H1 (cell line): Measurements from ENCODE around the gene GGA3. TPM values are rescaled to one million over a fixed set of nuclear protein-coding genes. Genes with fewer than 3 reads are reported as not detected.

Source experiments
- BRCA1 ChIP-seq: IDR thresholded peaks from 2 replicates; pipeline ENCODE4 v1.6.1; 2012; ENCODE audit warnings: low read depth, low read length, improper control_type of control experiment
- CHD2 ChIP-seq: IDR thresholded peaks from 2 replicates; pipeline ENCODE4 v1.6.1; 2012; ENCODE audit warnings: low read length, improper control_type of control experiment
- EP300 ChIP-seq, 2 experiments: IDR thresholded peaks; 1 replicate in 1 of 2; 2 replicates in 1 of 2; pipeline ENCODE4 v1.6.1; 2011 to 2012; ENCODE audit warnings: low read depth in 2 of 2, low read length in 2 of 2, mild to moderate bottlenecking in 2 of 2, borderline replicate concordance in 1 of 2, inconsistent platforms in 1 of 2, moderate library complexity in 1 of 2
- HDAC2 ChIP-seq, 2 experiments: fragments of 300-600 bp in 1 of 2; sonication (generic) in 1 of 2; IDR thresholded peaks; 2 replicates each; pipeline ENCODE4 v1.6.1; 2011 to 2012; ENCODE audit warnings: low read depth in 2 of 2, low read length in 2 of 2, mild to moderate bottlenecking in 2 of 2, moderate library complexity in 2 of 2, borderline replicate concordance in 1 of 2, inconsistent platforms in 1 of 2
- KDM1A ChIP-seq: fragments of 200-600, 300-600 bp; sonication (generic); IDR thresholded peaks from 2 replicates; pipeline ENCODE4 v1.7.1; 2016; ENCODE audit warnings: mild to moderate bottlenecking, low read length, borderline replicate concordance
- RXRA ChIP-seq: IDR thresholded peaks from 2 replicates; pipeline ENCODE4 v1.6.1; 2011; ENCODE audit warnings: low read depth, mild to moderate bottlenecking, low read length, moderate library complexity; ENCODE audit not compliant: insufficient read depth
- SP2 ChIP-seq: IDR thresholded peaks from 2 replicates; pipeline ENCODE4 v1.6.1; 2012; ENCODE audit warnings: mild to moderate bottlenecking, low read length, inconsistent platforms
- TBP ChIP-seq: IDR thresholded peaks from 2 replicates; pipeline ENCODE4 v1.6.1; 2011; ENCODE audit warnings: low read depth, low read length, improper control_type of control experiment
- TEAD4 ChIP-seq: IDR thresholded peaks from 2 replicates; pipeline ENCODE4 v1.6.1; 2012; ENCODE audit warnings: low read depth, low read length, inconsistent platforms, mixed read lengths
- polyA plus RNA-seq, 7 experiments: library from polyadenylated mRNA; depleted of rRNA in 3 of 7; stranded (reverse) in 5 of 7; unstranded in 2 of 7; fragments of >200 nt in 5 of 7; fragments of 200-250 nt in 2 of 7; gene quantifications; 1 replicate in 5 of 7; 2 replicates in 1 of 7; 4 replicates in 1 of 7; pipeline versions ENCODE4 v1.2.1 to v1.2.3, GENCODE V29; 2011 to 2013; ENCODE audit warnings: missing spikeins in 2 of 7, mixed read lengths in 2 of 7
- total RNA-seq: library from RNA; stranded (reverse); fragmentation: NEBNext Ultra II Directional; extraction: Animal tissue kit (Norgen Biotek cat#: 25700); gene quantifications from 2 replicates; pipeline ENCODE4 v1.2.1, GENCODE V29; 2021
- TF ChIP-seq, protein P1 (sequence below): fragments of 300-600 bp; sonication (generic); IDR thresholded peaks from 2 replicates; pipeline ENCODE4 v1.7.1; 2012; ENCODE audit warnings: low read length, moderate library complexity, mild to moderate bottlenecking, inconsistent platforms; ENCODE audit not compliant: insufficient replicate concordance

The GGA3 gene
- total and polyA plus RNA-seq, 2 of the 8 experiments (the other 6 are each of a cell fraction or from before 2014, with no cell fraction given) = 40.6 to 60.0 TPM

DNA sequence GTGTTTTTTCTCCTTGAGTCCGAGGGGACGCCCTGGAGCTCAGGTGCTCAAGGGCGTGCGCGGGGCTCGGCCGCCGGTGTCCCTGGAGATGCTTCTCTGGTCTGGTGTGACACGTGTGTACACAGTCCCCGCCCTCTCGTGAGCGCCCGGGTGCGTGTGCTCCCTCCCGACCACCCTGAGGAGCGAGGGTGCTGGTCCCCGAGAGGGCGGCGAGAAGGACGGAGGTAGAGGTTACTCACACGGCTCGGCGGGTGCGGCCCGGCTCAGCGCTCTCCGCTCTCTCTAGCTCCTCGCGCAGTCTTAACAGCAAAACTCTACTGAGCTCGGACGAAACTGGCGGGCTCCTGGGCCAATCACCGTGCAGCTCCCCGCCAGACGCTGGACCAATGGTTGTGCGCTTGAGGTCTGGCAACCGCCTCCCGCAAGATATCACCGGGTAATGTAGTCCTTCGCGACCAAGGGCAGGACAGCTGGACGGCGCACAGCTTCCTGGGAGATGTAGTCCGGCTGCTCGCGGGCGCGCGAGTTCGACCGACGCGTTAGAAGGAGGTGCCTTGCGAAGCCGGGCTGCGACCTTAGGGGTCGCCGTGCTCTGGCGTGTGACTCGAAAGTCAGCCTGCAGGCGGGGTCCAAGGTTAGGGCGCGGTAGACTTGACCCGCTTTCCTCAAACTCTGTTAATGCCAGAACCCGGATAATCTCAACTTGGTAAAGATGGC lies 27.9 kb upstream of the GGA3 start, which contains the start of gene SLC25A19 (continued):
- TF ChIP-seq, protein P1, sequence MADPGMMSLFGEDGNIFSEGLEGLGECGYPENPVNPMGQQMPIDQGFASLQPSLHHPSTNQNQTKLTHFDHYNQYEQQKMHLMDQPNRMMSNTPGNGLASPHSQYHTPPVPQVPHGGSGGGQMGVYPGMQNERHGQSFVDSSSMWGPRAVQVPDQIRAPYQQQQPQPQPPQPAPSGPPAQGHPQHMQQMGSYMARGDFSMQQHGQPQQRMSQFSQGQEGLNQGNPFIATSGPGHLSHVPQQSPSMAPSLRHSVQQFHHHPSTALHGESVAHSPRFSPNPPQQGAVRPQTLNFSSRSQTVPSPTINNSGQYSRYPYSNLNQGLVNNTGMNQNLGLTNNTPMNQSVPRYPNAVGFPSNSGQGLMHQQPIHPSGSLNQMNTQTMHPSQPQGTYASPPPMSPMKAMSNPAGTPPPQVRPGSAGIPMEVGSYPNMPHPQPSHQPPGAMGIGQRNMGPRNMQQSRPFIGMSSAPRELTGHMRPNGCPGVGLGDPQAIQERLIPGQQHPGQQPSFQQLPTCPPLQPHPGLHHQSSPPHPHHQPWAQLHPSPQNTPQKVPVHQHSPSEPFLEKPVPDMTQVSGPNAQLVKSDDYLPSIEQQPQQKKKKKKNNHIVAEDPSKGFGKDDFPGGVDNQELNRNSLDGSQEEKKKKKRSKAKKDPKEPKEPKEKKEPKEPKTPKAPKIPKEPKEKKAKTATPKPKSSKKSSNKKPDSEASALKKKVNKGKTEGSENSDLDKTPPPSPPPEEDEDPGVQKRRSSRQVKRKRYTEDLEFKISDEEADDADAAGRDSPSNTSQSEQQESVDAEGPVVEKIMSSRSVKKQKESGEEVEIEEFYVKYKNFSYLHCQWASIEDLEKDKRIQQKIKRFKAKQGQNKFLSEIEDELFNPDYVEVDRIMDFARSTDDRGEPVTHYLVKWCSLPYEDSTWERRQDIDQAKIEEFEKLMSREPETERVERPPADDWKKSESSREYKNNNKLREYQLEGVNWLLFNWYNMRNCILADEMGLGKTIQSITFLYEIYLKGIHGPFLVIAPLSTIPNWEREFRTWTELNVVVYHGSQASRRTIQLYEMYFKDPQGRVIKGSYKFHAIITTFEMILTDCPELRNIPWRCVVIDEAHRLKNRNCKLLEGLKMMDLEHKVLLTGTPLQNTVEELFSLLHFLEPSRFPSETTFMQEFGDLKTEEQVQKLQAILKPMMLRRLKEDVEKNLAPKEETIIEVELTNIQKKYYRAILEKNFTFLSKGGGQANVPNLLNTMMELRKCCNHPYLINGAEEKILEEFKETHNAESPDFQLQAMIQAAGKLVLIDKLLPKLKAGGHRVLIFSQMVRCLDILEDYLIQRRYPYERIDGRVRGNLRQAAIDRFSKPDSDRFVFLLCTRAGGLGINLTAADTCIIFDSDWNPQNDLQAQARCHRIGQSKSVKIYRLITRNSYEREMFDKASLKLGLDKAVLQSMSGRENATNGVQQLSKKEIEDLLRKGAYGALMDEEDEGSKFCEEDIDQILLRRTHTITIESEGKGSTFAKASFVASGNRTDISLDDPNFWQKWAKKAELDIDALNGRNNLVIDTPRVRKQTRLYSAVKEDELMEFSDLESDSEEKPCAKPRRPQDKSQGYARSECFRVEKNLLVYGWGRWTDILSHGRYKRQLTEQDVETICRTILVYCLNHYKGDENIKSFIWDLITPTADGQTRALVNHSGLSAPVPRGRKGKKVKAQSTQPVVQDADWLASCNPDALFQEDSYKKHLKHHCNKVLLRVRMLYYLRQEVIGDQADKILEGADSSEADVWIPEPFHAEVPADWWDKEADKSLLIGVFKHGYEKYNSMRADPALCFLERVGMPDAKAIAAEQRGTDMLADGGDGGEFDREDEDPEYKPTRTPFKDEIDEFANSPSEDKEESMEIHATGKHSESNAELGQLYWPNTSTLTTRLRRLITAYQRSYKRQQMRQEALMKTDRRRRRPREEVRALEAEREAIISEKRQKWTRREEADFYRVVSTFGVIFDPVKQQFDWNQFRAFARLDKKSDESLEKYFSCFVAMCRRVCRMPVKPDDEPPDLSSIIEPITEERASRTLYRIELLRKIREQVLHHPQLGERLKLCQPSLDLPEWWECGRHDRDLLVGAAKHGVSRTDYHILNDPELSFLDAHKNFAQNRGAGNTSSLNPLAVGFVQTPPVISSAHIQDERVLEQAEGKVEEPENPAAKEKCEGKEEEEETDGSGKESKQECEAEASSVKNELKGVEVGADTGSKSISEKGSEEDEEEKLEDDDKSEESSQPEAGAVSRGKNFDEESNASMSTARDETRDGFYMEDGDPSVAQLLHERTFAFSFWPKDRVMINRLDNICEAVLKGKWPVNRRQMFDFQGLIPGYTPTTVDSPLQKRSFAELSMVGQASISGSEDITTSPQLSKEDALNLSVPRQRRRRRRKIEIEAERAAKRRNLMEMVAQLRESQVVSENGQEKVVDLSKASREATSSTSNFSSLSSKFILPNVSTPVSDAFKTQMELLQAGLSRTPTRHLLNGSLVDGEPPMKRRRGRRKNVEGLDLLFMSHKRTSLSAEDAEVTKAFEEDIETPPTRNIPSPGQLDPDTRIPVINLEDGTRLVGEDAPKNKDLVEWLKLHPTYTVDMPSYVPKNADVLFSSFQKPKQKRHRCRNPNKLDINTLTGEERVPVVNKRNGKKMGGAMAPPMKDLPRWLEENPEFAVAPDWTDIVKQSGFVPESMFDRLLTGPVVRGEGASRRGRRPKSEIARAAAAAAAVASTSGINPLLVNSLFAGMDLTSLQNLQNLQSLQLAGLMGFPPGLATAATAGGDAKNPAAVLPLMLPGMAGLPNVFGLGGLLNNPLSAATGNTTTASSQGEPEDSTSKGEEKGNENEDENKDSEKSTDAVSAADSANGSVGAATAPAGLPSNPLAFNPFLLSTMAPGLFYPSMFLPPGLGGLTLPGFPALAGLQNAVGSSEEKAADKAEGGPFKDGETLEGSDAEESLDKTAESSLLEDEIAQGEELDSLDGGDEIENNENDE = no peak
- TF ChIP-seq TEAD4 (0 out of 2 replicates have a peak, but pooled peaks have one; percentile 28), SP2 (peak; percentile 75), KDM1A (no peak), RXRA (no peak), HDAC2 (IDR thresholded peaks at IDR 0.05; ENCODE audit: borderline replicate concordance in 1 of 2, low read depth in 2 of 2, low read length in 2 of 2) (no peak), EP300 (IDR thresholded peaks at IDR 0.05; ENCODE audit: borderline replicate concordance in 1 of 2, low read depth in 2 of 2, low read length in 2 of 2) (no peak), CHD2 (peak; percentile 90), BRCA1 (no peak), TBP (peak; percentile 73)
